H1 (cell line): ENCODE results near the gene TDO2. TPM values are rescaled to one million over a fixed set of nuclear protein-coding genes. Genes with fewer than 3 reads are reported as not detected.

ENCODE experiments used
- CTCF ChIA-PET: fragments of 300-600 bp; sonication (Branson Sonifier 250); formaldehyde crosslinking; loops from one replicate; lab custom pipeline; 2021; ENCODE audit not compliant: partially characterized antibody; lab: Charles Lee
- POLR2A ChIA-PET: fragments of 300-600 bp; sonication (Branson Sonifier 250); formaldehyde crosslinking; loops from one replicate; lab custom pipeline; 2021; ENCODE audit warnings: inconsistent platforms; ENCODE audit not compliant: partially characterized antibody; lab: Charles Lee
- DNase-seq, 2 experiments: peaks; one replicate each; pipeline versions ENCODE4 v3.0.0 to v3.0.0-alpha.2; 2010 to 2022; ENCODE audit warnings: low spot score in 2 of 2, low read depth in 1 of 2, mixed read lengths in 1 of 2
- FAIRE-seq: peaks from 2 replicates; lab custom pipeline; 2011; peaks lifted over from hg19 to GRCh38; lab: Jason Lieb, UNC
- H2AFZ ChIP-seq: 2 replicates; pipeline ENCODE4 v1.8.1; 2012; ENCODE audit warnings: low read length, inconsistent platforms
- H2AK5ac ChIP-seq: 2 replicates; pipeline ENCODE4 v1.6.1; 2013; ENCODE audit warnings: low read depth, low read length
- H2BK120ac ChIP-seq: replicated peaks from 2 replicates; pipeline ENCODE3; 2013; ENCODE audit warnings: low read depth, low read length, inconsistent platforms
- H2BK12ac ChIP-seq: 2 replicates; pipeline ENCODE4 v1.6.1; 2013; ENCODE audit warnings: low read depth, low read length
- H2BK15ac ChIP-seq: 2 replicates; pipeline ENCODE4 v1.6.1; 2013; ENCODE audit warnings: low read length
- H2BK20ac ChIP-seq: 2 replicates; pipeline ENCODE4 v1.6.1; 2013; ENCODE audit warnings: low read length
- H2BK5ac ChIP-seq: 2 replicates; pipeline ENCODE4 v1.6.1; 2013; ENCODE audit warnings: low read depth, low read length
- H3K14ac ChIP-seq: 2 replicates; pipeline ENCODE4 v1.6.1; 2013; ENCODE audit warnings: inconsistent platforms; ENCODE audit not compliant: insufficient read length
- H3K18ac ChIP-seq: 2 replicates; pipeline ENCODE4 v1.6.1; 2013; ENCODE audit warnings: low read length; ENCODE audit errors: extremely low read depth
- H3K23ac ChIP-seq: 2 replicates; pipeline ENCODE4 v1.6.1; 2013; ENCODE audit warnings: inconsistent platforms; ENCODE audit not compliant: insufficient read length
- H3K23me2 ChIP-seq: 2 replicates; pipeline ENCODE4 v1.6.1; 2013; ENCODE audit warnings: low read depth, low read length
- H3K27ac ChIP-seq: 2 replicates; pipeline ENCODE4 v1.6.1; 2011; ENCODE audit warnings: low read depth, low read length, inconsistent platforms
- H3K27me3 ChIP-seq, 4 experiments: replicated peaks in 1 of 4; 1 replicate in 1 of 4; 2 replicates in 3 of 4; pipeline versions ENCODE4 v1.6.1 to v1.8.1; 2011 to 2013; ENCODE audit warnings: low read length in 3 of 4, mild to moderate bottlenecking in 3 of 4, inconsistent platforms in 2 of 4, mixed read lengths in 2 of 4, moderate library complexity in 1 of 4; ENCODE audit not compliant: control insufficient read depth in 3 of 4, insufficient read depth in 3 of 4; ENCODE audit errors: extremely low read depth in 1 of 4
- H3K36me3 ChIP-seq, 4 experiments: 2 replicates each; pipeline versions ENCODE4 v1.6.1 to v1.8.1; 2011 to 2013; ENCODE audit warnings: mild to moderate bottlenecking in 4 of 4, low read length in 3 of 4, moderate library complexity in 2 of 4, control low read depth in 1 of 4, inconsistent platforms in 1 of 4; ENCODE audit not compliant: insufficient read depth in 4 of 4, control insufficient read depth in 2 of 4
- H3K4ac ChIP-seq: replicated peaks from 2 replicates; pipeline ENCODE3; 2013; ENCODE audit warnings: low read length, low read depth, mixed read lengths, inconsistent platforms; ENCODE audit not compliant: insufficient read length
- H3K4me1 ChIP-seq, 4 experiments: replicated peaks in 1 of 4; 1 replicate in 1 of 4; 2 replicates in 3 of 4; pipeline versions ENCODE4 v1.6.1 to v1.8.1; 2011 to 2013; ENCODE audit warnings: low read length in 3 of 4, inconsistent platforms in 2 of 4, mixed read lengths in 1 of 4; ENCODE audit not compliant: insufficient read depth in 4 of 4, control insufficient read depth in 3 of 4
- H3K4me2 ChIP-seq, 2 experiments: 2 replicates each; pipeline versions ENCODE4 v1.6.1 to v1.8.1; 2011 to 2013; ENCODE audit warnings: low read depth in 2 of 2, low read length in 2 of 2, control low read depth in 1 of 2, inconsistent platforms in 1 of 2, mild to moderate bottlenecking in 1 of 2; ENCODE audit not compliant: insufficient read depth in 1 of 2
- H3K4me3 ChIP-seq, 4 experiments: fragments of 200-600, 300-600 bp in 1 of 4; sonication (generic), shearing (Covaris generic), sonication (Bioruptor Twin) in 1 of 4; 2 replicates each; pipeline versions ENCODE4 v1.5.1 to v1.8.1; 2011 to 2016; ENCODE audit warnings: low read length in 4 of 4, low read depth in 3 of 4, control low read depth in 2 of 4, inconsistent platforms in 2 of 4, mild to moderate bottlenecking in 2 of 4, mixed read lengths in 1 of 4, moderate library complexity in 1 of 4; ENCODE audit not compliant: insufficient read depth in 2 of 4; ENCODE audit errors: extremely low read depth in 1 of 4
- H3K56ac ChIP-seq: replicated peaks from 2 replicates; pipeline ENCODE3; 2013; ENCODE audit warnings: low read depth, mild to moderate bottlenecking, mixed read lengths, low read length, inconsistent platforms; ENCODE audit not compliant: insufficient read length
- H3K79me1 ChIP-seq: 2 replicates; pipeline ENCODE4 v1.6.1; 2013; ENCODE audit warnings: low read depth, low read length, control low read depth
- H3K79me2 ChIP-seq, 2 experiments: 2 replicates each; pipeline versions ENCODE4 v1.6.1 to v1.8.1; 2012 to 2013; ENCODE audit warnings: low read length in 2 of 2, mild to moderate bottlenecking in 2 of 2, inconsistent platforms in 1 of 2; ENCODE audit not compliant: insufficient read depth in 2 of 2, control insufficient read depth in 1 of 2
- H3K9ac ChIP-seq, 4 experiments: replicated peaks in 1 of 4; 1 replicate in 1 of 4; 2 replicates in 3 of 4; pipeline versions ENCODE4 v1.6.1 to v1.8.1; 2011 to 2013; ENCODE audit warnings: low read depth in 3 of 4, low read length in 3 of 4, control low read depth in 2 of 4, mild to moderate bottlenecking in 2 of 4, moderate library complexity in 2 of 4, inconsistent platforms in 1 of 4; ENCODE audit errors: extremely low read depth in 1 of 4
- H3K9me3 ChIP-seq, 2 experiments: 2 replicates each; pipeline versions ENCODE4 v1.6.1 to v1.8.1; 2012 to 2013; ENCODE audit warnings: mild to moderate bottlenecking in 2 of 2, moderate library complexity in 2 of 2, control low read depth in 1 of 2, inconsistent platforms in 1 of 2, low read depth in 1 of 2, low read length in 1 of 2, mixed read lengths in 1 of 2; ENCODE audit not compliant: insufficient read depth in 2 of 2
- H4K20me1 ChIP-seq, 2 experiments: replicated peaks in 1 of 2; 2 replicates each; pipeline versions ENCODE3 to v1.8.1; 2011 to 2013; ENCODE audit warnings: inconsistent platforms in 2 of 2, low read length in 2 of 2, mild to moderate bottlenecking in 1 of 2; ENCODE audit not compliant: insufficient read depth in 2 of 2, control insufficient read depth in 1 of 2
- H4K5ac ChIP-seq: 2 replicates; pipeline ENCODE4 v1.6.1; 2013; ENCODE audit warnings: low read length, low read depth, mixed read lengths, inconsistent platforms; ENCODE audit not compliant: insufficient read length
- H4K8ac ChIP-seq: 2 replicates; pipeline ENCODE4 v1.8.0; 2013; ENCODE audit warnings: mild to moderate bottlenecking, moderate library complexity, low read length, inconsistent platforms; ENCODE audit not compliant: insufficient read depth; ENCODE audit errors: extremely low read depth
- H4K91ac ChIP-seq: replicated peaks from 2 replicates; pipeline ENCODE3; 2013; ENCODE audit warnings: low read length, mixed read lengths, inconsistent platforms; ENCODE audit not compliant: insufficient read length
- BCL11A ChIP-seq, 2 experiments: IDR thresholded peaks; one replicate each; pipeline ENCODE4 v1.6.1; 2011; ENCODE audit warnings: low read depth in 2 of 2, low read length in 2 of 2, mild to moderate bottlenecking in 2 of 2
- EGR1 ChIP-seq: IDR thresholded peaks from 2 replicates; pipeline ENCODE4 v1.6.1; 2011; ENCODE audit warnings: low read depth, low read length, borderline replicate concordance
- HDAC2 ChIP-seq, 2 experiments: fragments of 300-600 bp in 1 of 2; sonication (generic) in 1 of 2; IDR thresholded peaks; 2 replicates each; pipeline ENCODE4 v1.6.1; 2011 to 2012; ENCODE audit warnings: low read depth in 2 of 2, low read length in 2 of 2, mild to moderate bottlenecking in 2 of 2, moderate library complexity in 2 of 2, borderline replicate concordance in 1 of 2, inconsistent platforms in 1 of 2
- POU5F1 ChIP-seq: IDR thresholded peaks from 2 replicates; pipeline ENCODE4 v1.6.1; 2011; ENCODE audit warnings: low read depth, mild to moderate bottlenecking, low read length, moderate library complexity
- SP4 ChIP-seq: IDR thresholded peaks from 2 replicates; pipeline ENCODE4 v1.6.1; 2012; ENCODE audit warnings: low read length, inconsistent platforms
- WGBS, 2 experiments: shearing (Covaris generic) in 1 of 2; methylation state at CpG; one replicate each; pipeline versions ENCODE4 v1.1.6 to v1.1.7; 2013 to 2015; ENCODE audit warnings: low lambda C conversion rate in 2 of 2, mixed read lengths in 2 of 2, inconsistent platforms in 1 of 2, low coverage in 1 of 2, missing lambda C conversion rate in 1 of 2; ENCODE audit not compliant: insufficient replicate concordance in 2 of 2, insufficient coverage in 1 of 2, insufficient read length in 1 of 2; ENCODE audit errors: extremely low coverage in 1 of 2, missing lambda C conversion rate in 1 of 2; 5-methylcytosine and 5-hydroxymethylcytosine counted together
- polyA plus RNA-seq, 7 experiments: library from polyadenylated mRNA; depleted of rRNA in 3 of 7; stranded (reverse) in 5 of 7; unstranded in 2 of 7; fragments of >200 nt in 5 of 7; fragments of 200-250 nt in 2 of 7; gene quantifications; 1 replicate in 5 of 7; 2 replicates in 1 of 7; 4 replicates in 1 of 7; pipeline versions ENCODE4 v1.2.1 to v1.2.3, GENCODE V29; 2011 to 2013; ENCODE audit warnings: missing spikeins in 2 of 7, mixed read lengths in 2 of 7
- total RNA-seq: library from RNA; stranded (reverse); fragmentation: NEBNext Ultra II Directional; extraction: Animal tissue kit (Norgen Biotek cat#: 25700); gene quantifications from 2 replicates; pipeline ENCODE4 v1.2.1, GENCODE V29; 2021

The TDO2 gene
- total and polyA plus RNA-seq, 2 of the 8 experiments (the other 6 are each of a cell fraction or from before 2014, with no cell fraction given), result 0.03 TPM; not detected in 1

DNA sequence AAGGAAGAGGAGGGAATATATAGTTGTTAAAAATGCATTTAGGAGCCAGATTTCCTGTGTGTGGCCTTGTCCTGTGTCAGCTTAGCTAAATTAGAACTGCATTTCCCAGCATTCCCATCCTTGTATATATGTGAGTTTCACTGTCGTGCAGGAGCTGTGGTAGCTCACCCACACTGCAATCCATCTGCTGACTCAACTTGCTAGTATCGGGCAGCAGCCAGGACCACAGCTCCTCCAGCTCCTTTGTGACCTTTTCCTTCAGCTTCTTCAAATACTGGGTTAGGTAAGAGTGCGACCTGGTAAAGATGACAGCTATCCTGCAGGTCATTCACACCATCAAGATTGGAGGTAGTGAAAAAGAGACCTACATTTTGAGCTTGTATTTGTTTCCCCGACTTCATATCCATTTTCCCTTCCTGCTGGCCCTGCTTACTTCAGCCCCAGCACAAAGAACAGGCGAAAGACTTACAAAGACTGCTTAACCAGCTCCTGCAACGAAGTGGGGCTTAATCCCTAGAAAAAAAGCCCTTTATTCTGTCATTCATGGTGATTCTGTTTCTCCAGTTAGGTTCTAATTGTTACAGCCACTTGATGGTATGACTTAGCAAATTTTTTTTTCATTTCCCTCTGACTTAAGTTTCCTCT lies 48.8 kb upstream of the TDO2 start:
- H3K23ac ChIP-seq, result no peak overlapping the region
- H3K9ac ChIP-seq, result no peak overlapping the region
- H2BK5ac ChIP-seq, result no peak overlapping the region
- no peak overlapping the region for H2BK20ac ChIP-seq
- no peak overlapping the region for H3K4me2 ChIP-seq
- ChIA-PET POLR2A (no interaction called here), CTCF (interaction anchor here (0.8 to 1.0 kb wide), 2 partner anchors 10 to 46 kb away, joined by 3 to 4 read pairs; no protein-coding TSS in a partner anchor)
- no peak overlapping the region for H2AK5ac ChIP-seq
- H3K23me2 ChIP-seq, result no peaks in the 10 kb centered on the region
- H4K5ac ChIP-seq, result no peak overlapping the region
- H2BK12ac ChIP-seq, result no peak overlapping the region
- 89% methylated on average over 6 of the region's 6 CpGs; no CpG with 5 or more reads in 1 of the 2 experiments for WGBS, 2 experiments
- H3K36me3 ChIP-seq, result no peaks in the 10 kb centered on the region
- H3K14ac ChIP-seq, result no peak overlapping the region
- peak overlapping the region; percentile 92 for H2AFZ ChIP-seq
- no peaks in the 10 kb centered on the region for H3K4me1 ChIP-seq
- no peak overlapping the region for H4K8ac ChIP-seq
- H3K9me3 ChIP-seq, result no peaks in the 10 kb centered on the region
- H2BK15ac ChIP-seq, result no peak overlapping the region
- no peak for FAIRE-seq
- no peaks in the 10 kb centered on the region for H4K20me1 ChIP-seq
- H2BK120ac ChIP-seq, result no peak overlapping the region
- no peaks in the 10 kb centered on the region for H3K27me3 ChIP-seq
- H4K91ac ChIP-seq, result no peak overlapping the region
- TF ChIP-seq POU5F1, result no peak
- no peak for TF ChIP-seq SP4
- no peak for TF ChIP-seq HDAC2 (IDR thresholded peaks at IDR 0.05; ENCODE audit: borderline replicate concordance in 1 of 2, low read depth in 2 of 2, low read length in 2 of 2)
- no peak for TF ChIP-seq BCL11A (IDR thresholded peaks at IDR 0.05; ENCODE audit: low read depth in 2 of 2, low read length in 2 of 2)
- no peak for TF ChIP-seq EGR1
- H3K79me1 ChIP-seq, result no peaks in the 10 kb centered on the region
- no peak overlapping the region for H3K27ac ChIP-seq
- no peak overlapping the region for H3K4ac ChIP-seq
- no peak overlapping the region for H3K56ac ChIP-seq
- H3K79me2 ChIP-seq, result no peaks in the 10 kb centered on the region
- H3K4me3 ChIP-seq, result no peak overlapping the region
- no peak overlapping the region for H3K18ac ChIP-seq
- no peak for DNase-seq
